NCI-H2029 treated with DMSO at 0.1 percent for 48 hours (cell line): Measurements from ENCODE around the gene PIMREG.

Source experiments
- DNase-seq: peaks from one replicate; lab custom pipeline; 2025; lab: John Stamatoyannopoulos, UW

Gene PIMREG

DNA sequence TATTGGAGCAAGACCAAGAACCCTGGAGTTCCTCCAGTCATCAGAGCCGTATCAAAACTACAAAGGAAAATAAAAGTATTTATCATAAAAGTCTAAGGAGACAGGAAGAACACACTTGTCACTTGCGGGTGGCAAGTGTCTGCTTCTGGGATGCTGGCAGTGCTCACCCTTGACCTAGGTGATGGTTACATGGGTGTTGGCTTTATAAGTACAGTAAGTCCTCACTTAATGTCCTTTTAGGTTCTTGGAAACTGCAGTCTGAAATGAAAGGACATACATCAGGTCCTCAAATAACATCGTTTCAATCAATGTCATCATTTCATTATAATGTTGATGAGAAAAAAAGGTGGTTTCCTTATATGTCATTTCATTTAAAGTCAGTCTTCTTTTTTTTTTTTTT is 6.3 kb upstream of the PIMREG start:
- no peak for DNase-seq

DNA sequence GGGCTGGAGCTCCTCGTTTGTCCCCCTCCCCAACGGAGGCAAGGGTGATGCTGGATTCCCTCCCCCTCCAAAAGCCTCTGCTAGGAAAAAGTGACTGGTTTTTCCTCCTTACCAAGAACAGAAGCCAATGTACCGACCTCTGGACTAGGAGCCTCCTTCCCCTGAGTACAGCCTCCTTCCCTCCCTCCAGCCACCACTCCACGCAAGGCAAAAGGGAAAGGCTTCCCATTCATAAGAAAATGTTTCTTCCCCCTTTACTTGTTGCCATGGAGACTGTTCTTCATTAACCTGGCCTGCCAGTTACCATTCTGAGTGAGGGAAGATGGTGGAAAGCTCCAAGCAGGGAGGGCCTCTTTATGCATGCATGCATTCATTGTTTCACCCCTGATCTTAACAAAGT is 4.3 kb upstream of the PIMREG start:
- no peak for DNase-seq

GRCh38 chr17:6442775-6443174 is 1.5 kb upstream of the PIMREG start:
- no peak for DNase-seq

DNA sequence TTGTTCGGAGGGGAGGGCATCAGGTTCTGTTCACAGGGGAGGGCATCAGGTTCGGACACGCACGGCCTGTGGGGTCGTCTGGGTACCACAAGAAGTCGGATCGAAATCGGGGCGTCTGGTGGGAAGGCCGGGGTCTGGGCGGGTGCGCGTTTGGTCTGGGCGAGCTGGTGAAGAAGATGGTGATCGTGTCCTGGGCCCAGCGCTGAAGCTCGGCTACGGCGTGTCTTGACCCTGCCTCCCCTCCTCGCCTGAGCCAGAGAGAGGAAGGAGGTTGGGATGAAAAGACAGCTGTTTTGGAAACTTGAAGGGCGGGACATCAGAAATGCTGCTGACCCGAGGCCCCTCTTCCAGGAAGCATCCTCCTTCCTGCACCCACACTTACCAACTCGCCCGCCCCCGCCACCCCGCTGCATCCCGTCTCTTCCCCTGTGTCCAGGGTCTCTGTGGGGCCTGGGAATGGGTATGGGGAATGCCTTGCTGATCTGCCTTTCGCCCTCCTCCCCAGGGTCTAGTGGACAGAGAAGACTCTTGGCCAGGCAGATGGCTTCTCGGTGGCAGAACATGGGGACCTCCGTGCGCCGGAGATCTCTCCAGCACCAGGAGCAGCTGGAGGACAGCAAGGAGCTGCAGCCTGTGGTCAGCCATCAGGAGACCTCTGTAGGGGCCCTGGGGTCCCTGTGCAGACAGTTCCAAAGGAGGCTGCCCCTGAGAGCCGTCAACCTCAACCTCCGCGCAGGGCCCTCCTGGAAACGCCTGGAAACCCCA is 498 bp downstream of the PIMREG start:
- no peak for DNase-seq

- no peak for DNase-seq
Observed at GRCh38 chr17:6446516-6447100, 2.4 kb downstream of the PIMREG start.

GRCh38 chr17:6448473-6448872 is 4.2 kb downstream of the PIMREG start:
- no peak for DNase-seq

DNA sequence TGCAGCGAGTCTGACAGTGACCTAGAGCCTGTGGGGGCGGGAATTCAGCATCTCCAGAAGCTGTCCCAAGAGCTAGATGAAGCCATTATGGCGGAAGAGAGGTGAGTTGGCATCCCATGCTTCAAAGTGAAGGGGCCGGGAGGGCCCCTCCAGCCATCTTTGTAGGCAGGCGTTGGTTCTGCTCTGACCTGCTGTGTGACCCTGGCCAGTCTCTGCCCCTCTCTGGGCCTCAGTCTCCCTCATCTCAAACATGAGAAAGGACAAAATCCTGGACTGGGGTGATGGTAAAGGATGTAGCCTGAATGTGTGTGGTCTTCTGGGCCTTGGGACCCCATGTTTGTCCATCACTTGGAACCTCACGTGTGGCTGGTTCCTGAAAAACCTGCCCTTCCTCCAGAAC is 5.1 kb downstream of the PIMREG start:
- DNase-seq = no peak

DNA sequence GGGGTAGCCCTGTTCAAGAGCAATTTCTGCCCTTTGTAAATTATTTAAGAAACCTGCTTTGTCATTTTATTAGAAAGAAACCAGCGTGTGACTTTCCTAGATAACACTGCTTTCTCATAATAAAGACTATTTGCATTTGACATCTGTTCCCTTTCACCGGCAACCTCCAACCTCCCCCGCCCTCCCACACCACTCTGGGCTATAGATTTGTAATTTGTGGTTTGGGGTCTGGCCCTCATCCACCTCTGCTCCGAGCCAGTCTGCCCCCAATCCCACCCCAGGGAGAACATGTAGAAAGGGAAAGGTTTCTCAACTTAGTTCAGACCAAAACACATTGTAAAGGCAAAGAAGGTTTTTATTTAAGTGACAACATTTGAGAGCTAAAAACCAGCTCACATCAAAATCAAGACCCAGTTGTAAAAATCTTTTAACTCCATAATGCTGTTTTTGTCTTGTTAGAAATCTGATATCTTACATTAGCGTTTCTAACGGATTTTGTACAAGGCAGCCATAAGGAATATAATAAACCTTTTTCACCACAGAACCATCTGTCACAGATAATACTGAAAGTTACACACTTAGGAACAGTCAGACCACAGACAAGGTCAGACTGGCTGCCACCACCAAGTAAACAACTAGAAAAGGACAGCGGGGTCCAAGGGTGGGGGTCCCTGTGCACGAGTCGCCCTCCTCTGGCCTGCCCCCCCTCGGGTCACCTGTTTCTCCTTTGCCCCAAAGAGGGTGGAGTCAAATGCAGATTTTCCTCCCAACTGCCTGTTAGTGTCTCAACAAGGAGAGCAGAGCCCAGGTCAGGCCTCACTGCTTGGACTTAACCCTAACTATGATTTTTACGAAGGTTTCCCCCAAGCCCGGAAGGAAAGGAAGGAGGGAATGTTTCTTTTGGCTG is 6.9 kb downstream of the PIMREG start:
- DNase-seq = no peak

GRCh38 chr17:6452471-6453266 is 8.4 kb downstream of the PIMREG start:
- DNase-seq = no peak

GRCh38 chr17:6453279-6454024 is 9.2 kb downstream of the PIMREG start:
- no peak for DNase-seq

- DNase-seq = no peak
Observed at GRCh38 chr17:6454495-6455320, 10.5 kb downstream of the PIMREG start.

- DNase-seq = no peak
Observed at GRCh38 chr17:6455321-6455705, 11.1 kb downstream of the PIMREG start.

GRCh38 chr17:6456321-6456720 is 12.1 kb downstream of the PIMREG start:
- DNase-seq = no peak

DNA sequence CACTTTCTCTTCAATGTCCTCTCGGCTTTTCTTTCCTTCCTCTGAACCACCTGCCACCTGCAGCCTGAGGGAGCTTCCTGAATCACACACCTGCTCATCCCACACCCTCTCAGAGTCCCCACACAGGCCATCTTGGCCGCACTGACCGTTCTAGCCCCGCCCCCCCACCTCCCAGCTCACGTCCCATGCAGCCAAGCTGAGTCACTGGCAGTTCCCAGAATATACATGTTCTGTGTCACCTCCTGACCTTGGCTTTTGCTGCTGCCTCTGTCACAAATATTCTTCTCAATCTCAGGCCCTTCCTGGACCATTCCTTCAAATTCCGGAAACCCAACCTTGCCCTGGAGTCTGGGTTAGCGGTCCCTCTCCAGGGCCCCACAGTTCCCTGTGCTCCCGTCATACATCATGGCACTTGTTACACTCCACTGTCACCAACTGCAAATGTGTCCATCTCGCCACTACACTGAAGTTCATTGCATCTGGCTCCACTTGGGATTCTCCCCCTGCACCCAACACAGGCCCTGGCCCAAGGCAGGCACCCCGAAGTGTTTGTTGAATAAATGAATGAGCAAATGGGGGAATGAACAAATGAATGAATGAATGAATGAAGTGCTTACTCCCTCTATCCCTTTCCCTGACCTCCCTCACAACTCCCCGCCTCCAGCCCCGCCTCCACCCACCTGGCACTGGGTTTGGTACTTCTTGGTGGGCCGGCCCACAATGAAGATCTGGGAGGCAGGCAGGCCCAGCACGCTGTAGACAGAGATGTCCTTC is 12.8 kb downstream of the PIMREG start:
- DNase-seq = no peak

DNA sequence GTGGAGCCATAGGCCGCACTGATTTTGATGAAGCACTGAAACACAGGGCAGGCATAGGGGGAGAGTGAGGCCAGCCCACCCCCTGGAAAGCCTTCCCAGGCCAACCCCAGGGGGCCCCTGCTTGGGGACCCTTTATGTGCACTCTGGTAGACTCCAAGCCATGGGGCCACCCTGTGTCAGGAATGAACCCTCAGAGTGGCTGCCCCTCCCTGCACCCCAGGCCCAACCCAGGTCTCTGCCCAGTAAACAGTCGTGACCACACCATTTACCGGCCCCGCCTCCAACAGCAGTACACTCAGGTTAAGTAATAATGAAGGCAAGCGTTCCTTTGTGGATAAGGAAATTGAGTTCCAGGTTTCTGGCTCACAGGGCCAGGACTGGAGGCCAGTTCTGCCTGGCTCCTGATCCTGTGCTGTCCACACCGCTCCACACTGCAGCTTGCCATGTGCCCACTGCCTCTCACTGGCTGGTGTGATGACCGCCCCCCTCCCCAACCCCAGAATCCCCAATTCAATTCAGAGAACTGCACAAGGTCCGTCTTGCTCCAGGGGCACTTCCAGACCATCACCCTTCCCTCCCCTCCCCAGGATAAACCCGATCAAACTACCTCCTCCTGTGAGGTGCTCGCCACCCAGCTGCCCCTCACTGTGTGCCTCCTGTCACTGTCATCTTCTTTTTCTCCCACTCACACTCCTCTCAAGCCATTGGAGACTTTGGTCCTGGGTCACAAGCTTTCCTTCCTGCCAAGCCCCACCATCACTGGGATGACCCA is 13.6 kb downstream of the PIMREG start:
- no peak for DNase-seq

DNA sequence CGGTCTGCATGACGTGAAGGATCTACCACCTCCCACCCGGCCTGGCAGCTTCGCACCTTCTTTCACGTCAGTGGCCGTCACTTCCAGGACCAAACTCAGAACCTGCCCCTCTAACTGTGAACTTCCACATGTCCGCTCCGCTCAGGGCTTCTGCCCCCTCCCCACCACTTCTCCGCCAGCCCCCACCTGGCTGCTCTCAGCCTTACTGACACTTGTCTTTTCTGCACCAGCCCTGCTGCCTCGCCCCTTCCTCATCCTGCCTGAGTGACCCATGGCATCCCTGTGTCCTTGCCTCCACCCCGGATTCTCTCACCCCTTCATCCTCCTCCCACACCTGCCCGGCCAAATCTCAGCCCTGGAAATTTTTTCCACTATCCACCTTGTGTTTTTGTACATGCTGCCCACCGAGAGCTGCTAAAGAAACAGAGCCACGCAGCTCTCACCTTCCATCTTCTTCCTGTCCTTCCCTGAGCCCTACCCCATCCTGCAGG is 14.2 kb downstream of the PIMREG start:
- DNase-seq = no peak

DNA sequence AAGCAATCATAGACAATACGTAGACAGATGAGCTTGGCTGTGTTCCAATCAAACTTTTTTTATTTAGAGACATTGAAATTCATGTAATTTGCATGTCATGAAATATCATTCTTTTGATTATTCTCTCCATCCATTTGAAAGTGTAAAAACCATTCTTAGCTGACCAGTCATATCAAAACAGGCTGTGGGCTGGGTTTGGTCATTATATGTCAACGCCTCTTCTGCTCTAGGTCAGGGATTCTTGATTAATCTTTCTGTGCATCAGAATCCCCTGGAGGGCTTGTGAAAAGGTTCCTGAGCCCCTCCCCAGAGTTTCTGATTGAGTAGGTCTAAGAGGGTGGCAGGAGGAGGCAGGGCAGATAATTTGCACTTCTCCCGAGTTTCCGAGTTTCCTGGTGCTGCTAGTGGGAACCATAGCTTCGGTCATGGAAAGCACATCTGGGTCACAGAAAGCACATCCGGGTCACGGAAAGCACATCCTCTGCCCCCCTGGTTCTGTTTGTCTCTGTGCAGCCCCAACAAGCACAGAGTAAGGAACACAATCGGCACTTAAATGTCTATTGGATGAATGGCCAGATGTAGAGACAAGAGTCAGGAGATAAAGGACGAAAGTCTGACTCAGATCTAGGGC is 16.4 kb downstream of the PIMREG start:
- no peak for DNase-seq

GRCh38 chr17:6461246-6461645 is 17.0 kb downstream of the PIMREG start:
- DNase-seq = no peak
